Caco-2 (cell line): ENCODE measurements around the gene GFPT2. TPM values are rescaled to one million over a fixed set of nuclear protein-coding genes. Genes with fewer than 3 reads are reported as not detected.

Experiments used
- BruUV-seq: library from RNA; stranded (reverse); fragments of 400-500 nt; replicated peaks from 2 replicates; lab custom pipeline; 2021; lab: Mats Ljungman, UMichigan
- CTCF ChIA-PET: fragments of 300-600 bp; sonication (Branson Sonifier 250); formaldehyde crosslinking; loops from one replicate; lab custom pipeline; 2022; ENCODE audit warnings: antibody characterized with exemption; lab: Charles Lee
- POLR2A ChIA-PET: fragments of 300-600 bp; sonication (Branson Sonifier 250); formaldehyde crosslinking; loops from one replicate; lab custom pipeline; 2022; ENCODE audit warnings: antibody characterized with exemption; lab: Charles Lee
- DNase-seq, 2 experiments: peaks; one replicate each; pipeline versions ENCODE4 v3.0.0 to v3.0.0-alpha.2; 2020 to 2022
- H3K27me3 ChIP-seq: replicated peaks from 2 replicates; pipeline ENCODE4 v1.6.0; 2011; ENCODE audit warnings: low read length; ENCODE audit not compliant: control insufficient read depth, insufficient read depth
- H3K36me3 ChIP-seq: 2 replicates; pipeline ENCODE4 v1.5.1; 2011; ENCODE audit warnings: low read length; ENCODE audit not compliant: control insufficient read depth, insufficient read depth
- H3K4me1 ChIP-seq: fragments of 250-450 bp; sonication (Bioruptor Pico); 2 replicates; pipeline ENCODE4 v1.5.1; 2020; ENCODE audit warnings: mild to moderate bottlenecking
- H3K4me3 ChIP-seq: 2 replicates; pipeline ENCODE4 v1.5.1; 2011; ENCODE audit warnings: low read depth, mild to moderate bottlenecking, control low read depth, low read length
- H3K9me3 ChIP-seq: fragments of 250-450 bp; sonication (Bioruptor Pico); 2 replicates; pipeline ENCODE4 v1.5.1; 2020; ENCODE audit warnings: mild to moderate bottlenecking, moderate library complexity
- H3K27ac Mint-ChIP-seq: one replicate; pipeline ENCODE4 v1.8.0; 2022; ENCODE audit warnings: mixed read lengths; ENCODE audit not compliant: unreplicated experiment
- H3K27me3 Mint-ChIP-seq: one replicate; pipeline ENCODE4 v1.8.0; 2022; ENCODE audit warnings: mixed read lengths; ENCODE audit not compliant: insufficient read depth, unreplicated experiment
- H3K36me3 Mint-ChIP-seq: one replicate; pipeline ENCODE4 v1.8.0; 2022; ENCODE audit warnings: mild to moderate bottlenecking, mixed read lengths; ENCODE audit not compliant: insufficient read depth, unreplicated experiment
- H3K4me1 Mint-ChIP-seq: one replicate; pipeline ENCODE4 v1.8.0; 2022; ENCODE audit warnings: low read depth, mixed read lengths; ENCODE audit not compliant: unreplicated experiment
- H3K4me3 Mint-ChIP-seq: one replicate; pipeline ENCODE4 v1.8.0; 2022; ENCODE audit warnings: mild to moderate bottlenecking, moderate library complexity, mixed read lengths; ENCODE audit not compliant: unreplicated experiment
- H3K9me3 Mint-ChIP-seq: one replicate; pipeline ENCODE4 v1.8.0; 2022; ENCODE audit warnings: mixed read lengths; ENCODE audit not compliant: unreplicated experiment
- CTCF ChIP-seq, 2 experiments: fragments of 200-600 bp in 1 of 2; IDR thresholded peaks; 1 replicate in 1 of 2; 2 replicates in 1 of 2; pipeline versions ENCODE4 v1.5.1 to v1.8.0; 2011 to 2022; ENCODE audit warnings: antibody characterized with exemption in 1 of 2, control low read depth in 1 of 2, inconsistent platforms in 1 of 2, low read depth in 1 of 2, low read length in 1 of 2, mild to moderate bottlenecking in 1 of 2, moderate library complexity in 1 of 2; ENCODE audit not compliant: insufficient read depth in 1 of 2, severe bottlenecking in 1 of 2, unreplicated experiment in 1 of 2
- intact Hi-C: fragments of 100-400 bp; cut with micrococcal nuclease; formaldehyde crosslinking; loops from one replicate; pipeline ENCODE4 v1.10.0; 2022; ENCODE audit not compliant: unreplicated experiment
- total RNA-seq: library from RNA; stranded (reverse); gene quantifications from 2 replicates; pipeline ENCODE4 v1.2.3, GENCODE V29; 2022

Gene GFPT2
- total RNA-seq, 1 experiment from 2014 or later: 1.6 TPM

- intact Hi-C loops: no loop called here
- TF ChIP-seq CTCF (IDR thresholded peaks at IDR 0.05; ENCODE audit: insufficient read depth in 1 of 2, low read depth in 1 of 2, low read length in 1 of 2, severe bottlenecking in 1 of 2, unreplicated experiment in 1 of 2): no peak
- H3K4me1 ChIP-seq: peaks cover 10% of the 10 kb centered on the region; the same call in 1 of the 2 replicates
- Mint-ChIP-seq H3K36me3 (no peaks in the 10 kb centered on the region), H3K4me3 (no peak overlapping the region), H3K27ac (no peak overlapping the region), H3K4me1 (peaks cover 6% of the 10 kb centered on the region), H3K27me3 (no peaks in the 10 kb centered on the region), H3K9me3 (no peaks in the 10 kb centered on the region)
- no peak overlapping the region for H3K4me3 ChIP-seq
- POLR2A ChIA-PET: no interaction called here
- no peaks in the 10 kb centered on the region for H3K9me3 ChIP-seq
- CTCF ChIA-PET: interaction anchor here (0.7 kb wide), 1 partner anchor 14 kb away, joined by 3 read pairs; no protein-coding TSS in a partner anchor
- BruUV-seq: no TSS peak
- no peaks in the 10 kb centered on the region for H3K36me3 ChIP-seq
- DNase-seq: no peak
- H3K27me3 ChIP-seq: no peaks in the 10 kb centered on the region
Observed at GRCh38 chr5:180345781-180346180, 7.4 kb downstream of the GFPT2 start.

DNA sequence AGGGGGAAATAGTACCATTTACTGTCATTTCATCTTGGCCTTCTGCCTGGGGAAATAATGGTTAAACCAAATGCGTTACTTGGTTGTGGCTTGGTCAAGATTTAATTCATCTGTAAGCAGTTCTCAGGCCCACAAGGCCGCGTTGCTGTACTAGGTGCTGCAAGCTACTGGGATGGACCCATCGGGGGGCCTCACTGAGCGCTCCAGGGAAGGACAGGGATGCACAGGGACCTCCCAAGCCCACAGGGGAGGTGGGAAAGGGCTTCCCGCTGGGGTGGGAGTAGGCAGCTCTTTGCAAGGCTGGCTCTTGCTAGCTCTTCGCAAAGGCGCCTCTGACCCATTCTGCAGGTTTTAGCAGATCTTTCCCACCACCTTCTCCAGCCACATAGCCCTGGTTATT is 8.0 kb downstream of the GFPT2 start:
- no peak for DNase-seq
- Mint-ChIP-seq H3K36me3 (no peaks in the 10 kb centered on the region), H3K27me3 (no peaks in the 10 kb centered on the region), H3K4me1 (peaks cover 6% of the 10 kb centered on the region), H3K9me3 (no peaks in the 10 kb centered on the region), H3K27ac (no peak overlapping the region), H3K4me3 (no peak overlapping the region)
- H3K27me3 ChIP-seq: no peaks in the 10 kb centered on the region
- POLR2A ChIA-PET: no interaction called here
- no TSS peak for BruUV-seq
- CTCF ChIA-PET: no interaction called here
- H3K36me3 ChIP-seq: no peaks in the 10 kb centered on the region
- no peak overlapping the region for H3K4me3 ChIP-seq
- H3K9me3 ChIP-seq: no peaks in the 10 kb centered on the region
- peaks cover 4% of the 10 kb centered on the region; the same call in 1 of the 2 replicates for H3K4me1 ChIP-seq
- intact Hi-C loops: no loop called here
- TF ChIP-seq CTCF (IDR thresholded peaks at IDR 0.05; ENCODE audit: insufficient read depth in 1 of 2, low read depth in 1 of 2, low read length in 1 of 2, severe bottlenecking in 1 of 2, unreplicated experiment in 1 of 2): no peak

DNA sequence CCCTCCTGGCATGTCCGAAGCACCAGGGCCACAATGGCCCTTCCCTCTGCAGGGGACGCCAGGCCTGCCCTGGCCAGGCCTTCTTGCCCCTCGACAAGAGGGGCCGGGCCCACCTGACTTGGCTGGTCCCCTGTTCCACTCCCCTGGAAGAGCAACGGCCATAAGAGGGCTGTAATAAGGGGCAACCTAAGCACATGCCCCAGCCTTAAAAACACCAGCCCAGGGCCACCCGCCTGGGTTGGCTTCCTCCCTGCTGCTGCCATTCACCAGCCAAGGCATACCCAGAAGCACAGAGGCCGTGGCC is 8.5 kb downstream of the GFPT2 start:
- POLR2A ChIA-PET: no interaction called here
- peaks cover 6% of the 10 kb centered on the region for H3K4me1 Mint-ChIP-seq

More for the DNA sequence above, 8.5 kb downstream of the GFPT2 start:
- Mint-ChIP-seq H3K36me3 (no peaks in the 10 kb centered on the region), H3K27ac (no peak overlapping the region), H3K9me3 (no peaks in the 10 kb centered on the region), H3K27me3 (no peaks in the 10 kb centered on the region), H3K4me3 (no peak overlapping the region)
- Histone ChIP-seq H3K9me3 (no peaks in the 10 kb centered on the region), H3K27me3 (no peaks in the 10 kb centered on the region), H3K4me1 (0 out of 2 replicates have a peak, but pooled peaks cover 4% of the 10 kb centered on the region), H3K4me3 (no peak overlapping the region), H3K36me3 (no peaks in the 10 kb centered on the region)
- BruUV-seq: no TSS peak
- no peak for TF ChIP-seq CTCF (IDR thresholded peaks at IDR 0.05; ENCODE audit: insufficient read depth in 1 of 2, low read depth in 1 of 2, low read length in 1 of 2, severe bottlenecking in 1 of 2, unreplicated experiment in 1 of 2)
- no peak for DNase-seq
- CTCF ChIA-PET: no interaction called here
- intact Hi-C loops: no loop called here
